ENCODE results near the gene RNF6. TPM values are rescaled to one million over a fixed set of nuclear protein-coding genes. Genes with fewer than 3 reads are reported as not detected.
"Not testable (repeated sequence)": the region's sequence is repeated elsewhere in the genome, so short reads cannot be mapped to it uniquely, and the experiment has no call there.

Gene RNF6
- total RNA-seq, 4 donors from 2014 or later, result 17.0 to 24.4 (median 23.5) TPM

GRCh38 chr13:26254583-26255111, 32.5 kb upstream of the RNF6 start:
- TF ChIP-seq EP300 (IDR thresholded peaks at IDR 0.05) (no peak), POLR2A (IDR thresholded peaks at IDR 0.05; ENCODE audit: low read depth) (no peak), CTCF (IDR thresholded peaks at IDR 0.05) (no peak), POLR2AphosphoS5 (IDR thresholded peaks at IDR 0.05) (no peak)
- Histone ChIP-seq H3K4me3 (peak overlapping the region; percentile 88 to 98 (median 93)), H3K36me3 (no peaks in the 10 kb centered on the region), H3K4me1 (peaks cover 16 to 28% (median 28%) of the 10 kb centered on the region in 4 donors), H3K27ac (replicated peaks in 1 of 4) (peak overlapping the region; percentile 94 to 95 (median 95)), H3K27me3 (no peaks in the 10 kb centered on the region), H3K9me3 (no peaks in the 10 kb centered on the region)
- WGBS, result under 1% methylated on average over 26 of the region's 35 CpGs
- intact Hi-C loops (cut with DNase I), result loop anchor here (2.0 to 10.0 kb wide), 2 partner anchors 34 to 240 kb away; no protein-coding TSS in a partner anchor
- no peak for DNase-seq (ENCODE audit: extremely low spot score)

- Histone ChIP-seq H3K36me3 (no peaks in the 10 kb centered on the region), H3K27me3 (no peaks in the 10 kb centered on the region), H3K4me1 (peaks cover 16 to 28% (median 28%) of the 10 kb centered on the region in 4 donors), H3K4me3 (peak within 1 kb of the TSS; percentile 88 to 98 (median 93)), H3K27ac (replicated peaks in 1 of 4) (peak within 1 kb of the TSS; percentile 94 to 95 (median 95)), H3K9me3 (no peaks in the 10 kb centered on the region)
- TF ChIP-seq POLR2AphosphoS5 (IDR thresholded peaks at IDR 0.05) (peak; percentile 79 to 92), POLR2A (IDR thresholded peaks at IDR 0.05; ENCODE audit: low read depth) (no peak)
- intact Hi-C loops (cut with DNase I), result loop anchor here (2.0 to 10.0 kb wide), 2 partner anchors 33 to 241 kb away; no protein-coding TSS in a partner anchor
- DNase-seq (ENCODE audit: extremely low spot score), result peak; percentile 95
- 0% methylated on average over 13 of the region's 79 CpGs for WGBS
Observed at GRCh38 chr13:26253787-26254582, 31.9 kb upstream of the RNF6 start, which contains the start of gene CDK8. CDK8 (plus strand) TSS chr13:26254129; CDS start chr13:26254642, 513 bp downstream.

- no peaks in the 10 kb centered on the region for H3K36me3 ChIP-seq
- no peaks in the 10 kb centered on the region for H3K27me3 ChIP-seq
- H3K4me3 ChIP-seq, result peak overlapping the region; percentile 88 to 98 (median 93)
- H3K27ac ChIP-seq (replicated peaks in 1 of 4), result peak overlapping the region; percentile 94 to 95 (median 95)
- H3K4me1 ChIP-seq, result peaks cover 16 to 28% (median 28%) of the 10 kb centered on the region in 4 donors
- WGBS, result 46% methylated on average over 9 of the region's 9 CpGs
- no peaks in the 10 kb centered on the region for H3K9me3 ChIP-seq
- TF ChIP-seq EP300 (IDR thresholded peaks at IDR 0.05), result no peak
- no peak for DNase-seq (ENCODE audit: extremely low spot score)
- intact Hi-C loops (cut with DNase I), result loop anchor here (10.0 kb wide), 1 partner anchor 241 kb away; no protein-coding TSS in a partner anchor
Observed at GRCh38 chr13:26253262-26253786, 31.2 kb upstream of the RNF6 start.

- WGBS, result 93% methylated on average over 4 of the region's 4 CpGs
- not testable (repeated sequence) for DNase-seq (ENCODE audit: extremely low spot score); H3K36me3 ChIP-seq; H3K4me3 ChIP-seq; H3K27ac ChIP-seq (replicated peaks in 1 of 4); H3K27me3 ChIP-seq; H3K9me3 ChIP-seq
- H3K4me1 ChIP-seq, result peaks cover 16 to 25% (median 21%) of the 10 kb centered on the region in 4 donors
- intact Hi-C loops (cut with DNase I), result loop anchor here (10.0 kb wide), 1 partner anchor 243 kb away; no protein-coding TSS in a partner anchor
Observed at GRCh38 chr13:26252006-26252405, 29.9 kb upstream of the RNF6 start.

GRCh38 chr13:26249551-26249950, 27.4 kb upstream of the RNF6 start:
- Histone ChIP-seq H3K36me3 (no peaks in the 10 kb centered on the region), H3K27ac (replicated peaks in 1 of 4) (no peak overlapping the region), H3K9me3 (no peaks in the 10 kb centered on the region), H3K4me3 (no peak overlapping the region), H3K4me1 (peaks cover 0 to 5% (median 2%) of the 10 kb centered on the region in 4 donors), H3K27me3 (no peaks in the 10 kb centered on the region)
- DNase-seq (ENCODE audit: extremely low spot score), result no peak
- TF ChIP-seq POLR2AphosphoS5 (IDR thresholded peaks at IDR 0.05), result no peak
- TF ChIP-seq POLR2A (IDR thresholded peaks at IDR 0.05; ENCODE audit: low read depth), result no peak
- no peak for TF ChIP-seq CTCF (IDR thresholded peaks at IDR 0.05)
- no peak for TF ChIP-seq EP300 (IDR thresholded peaks at IDR 0.05)
- intact Hi-C loops (cut with DNase I), result no loop called here

- peaks cover 0 to 4% (median 0%) of the 10 kb centered on the region in 4 donors for H3K9me3 ChIP-seq
- 73% methylated on average over 3 of the region's 3 CpGs for WGBS
- H3K36me3 ChIP-seq, result no peaks in the 10 kb centered on the region
- H3K27me3 ChIP-seq, result no peaks in the 10 kb centered on the region
- H3K4me1 ChIP-seq, result no peaks in the 10 kb centered on the region
- intact Hi-C loops (cut with DNase I), result no loop called here
- no peak overlapping the region for H3K4me3 ChIP-seq
- no peak overlapping the region for H3K27ac ChIP-seq (replicated peaks in 1 of 4)
- no peak for DNase-seq (ENCODE audit: extremely low spot score)
- TF ChIP-seq EP300 (IDR thresholded peaks at IDR 0.05) (no peak), POLR2AphosphoS5 (IDR thresholded peaks at IDR 0.05) (no peak), POLR2A (IDR thresholded peaks at IDR 0.05; ENCODE audit: low read depth) (no peak)
Observed at GRCh38 chr13:26247608-26248007, 25.5 kb upstream of the RNF6 start.

All from esophagus muscularis mucosa (tissue), 4 donors.